Measurements from ENCODE around the gene EMX2.
A peak's percentile ranks its signal among the peaks of the same experiment; 100 is the strongest.

Gene EMX2

GRCh38 chr10:117541909-117542705, 439 bp upstream of the EMX2 start:
- H3K27ac ChIP-seq: no peak overlapping the region
- no peak for TF ChIP-seq CTCF (conservative IDR thresholded peaks at IDR 0.05)

GRCh38 chr10:117543225-117544003, 868 bp downstream of the EMX2 start:
- no peak overlapping the region for H3K27ac ChIP-seq
- TF ChIP-seq CTCF (conservative IDR thresholded peaks at IDR 0.05): peak; percentile 20; the same call in 1 of the 2 replicates

DNA sequence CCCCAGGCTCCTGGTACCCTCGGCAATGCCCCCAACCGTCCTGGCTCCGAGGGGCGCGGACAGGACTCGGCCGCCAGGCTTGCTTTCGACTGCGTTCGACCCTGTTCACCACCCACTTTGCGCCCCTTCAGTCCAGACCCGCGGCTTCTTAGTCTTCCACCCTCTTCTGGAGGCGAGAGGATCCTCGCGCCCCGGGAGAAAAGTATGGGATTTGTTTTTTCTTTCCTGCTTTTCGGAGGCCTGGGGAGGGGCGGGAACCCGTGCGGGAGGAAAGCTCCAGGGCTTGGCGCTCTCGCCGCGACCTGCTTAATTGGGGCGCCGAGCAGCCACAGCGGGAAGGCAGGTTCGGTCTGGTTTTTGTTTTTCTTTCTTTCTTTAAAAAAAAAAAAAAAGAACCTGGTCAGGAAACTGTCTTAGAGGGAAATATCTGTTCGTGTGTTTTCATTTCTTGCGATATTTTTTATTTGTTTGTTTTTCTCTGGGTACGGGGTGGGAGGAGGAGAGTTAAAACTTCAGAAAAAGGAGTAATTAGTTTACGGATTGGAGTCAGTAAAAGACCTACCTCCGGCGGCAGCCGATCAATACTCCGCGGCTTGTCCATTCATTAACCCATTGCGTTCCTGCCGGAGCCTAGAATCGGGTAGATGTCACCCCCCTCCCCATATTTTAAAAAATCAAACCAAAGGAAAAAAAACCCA, 1.6 kb downstream of the EMX2 start:
- H3K27ac ChIP-seq: no peak overlapping the region
- TF ChIP-seq CTCF (conservative IDR thresholded peaks at IDR 0.05): no peak

GRCh38 chr10:117544711-117545140, 2.2 kb downstream of the EMX2 start:
- no peak overlapping the region for H3K27ac ChIP-seq
- no peak for TF ChIP-seq CTCF (conservative IDR thresholded peaks at IDR 0.05)

- H3K27ac ChIP-seq: no peak overlapping the region
- no peak for TF ChIP-seq CTCF (conservative IDR thresholded peaks at IDR 0.05)
Measured at GRCh38 chr10:117545141-117546019, 2.8 kb downstream of the EMX2 start.

- H3K27ac ChIP-seq: no peak overlapping the region
- no peak for TF ChIP-seq CTCF (conservative IDR thresholded peaks at IDR 0.05)
Measured at GRCh38 chr10:117546020-117546580, 3.6 kb downstream of the EMX2 start.

Measured in VCaP (cell line).